GM11168 (cell line): ENCODE results near the gene REXO5.

Experiments used
- in situ Hi-C: fragments of 300-500 bp; cut with MboI; formaldehyde crosslinking; loops from one replicate; pipeline ENCODE4 v1.12.0; 2022; ENCODE audit warnings: low sequenced_read_pairs; ENCODE audit not compliant: unreplicated experiment

REXO5 gene

DNA sequence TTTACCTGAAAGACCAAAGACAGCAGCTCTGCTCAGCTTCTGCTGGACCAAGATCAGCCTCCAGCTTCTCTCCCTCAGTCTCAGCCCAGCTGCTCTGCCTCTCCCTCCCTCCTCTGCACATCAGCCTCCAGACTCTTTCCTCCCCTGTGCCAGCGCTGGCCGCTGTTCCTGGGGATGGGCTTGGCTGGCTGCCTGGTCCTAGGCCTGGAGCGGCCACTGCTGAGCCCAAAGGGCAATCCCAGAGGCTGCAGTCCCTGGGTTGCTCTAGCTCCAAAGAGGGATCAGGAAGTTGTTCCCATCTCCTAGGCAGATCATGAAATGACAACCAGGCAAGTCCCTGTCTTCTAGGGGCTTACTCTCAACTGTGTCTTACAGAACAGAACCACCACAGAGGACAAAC is 62.6 kb downstream of the REXO5 start:
- in situ Hi-C loops, result no loop called here

GRCh38 chr16:20870122-20870820 is 63.9 kb downstream of the REXO5 start:
- in situ Hi-C loops, result no loop called here

GRCh38 chr16:20871258-20871657 is 64.9 kb downstream of the REXO5 start:
- in situ Hi-C loops, result no loop called here

DNA sequence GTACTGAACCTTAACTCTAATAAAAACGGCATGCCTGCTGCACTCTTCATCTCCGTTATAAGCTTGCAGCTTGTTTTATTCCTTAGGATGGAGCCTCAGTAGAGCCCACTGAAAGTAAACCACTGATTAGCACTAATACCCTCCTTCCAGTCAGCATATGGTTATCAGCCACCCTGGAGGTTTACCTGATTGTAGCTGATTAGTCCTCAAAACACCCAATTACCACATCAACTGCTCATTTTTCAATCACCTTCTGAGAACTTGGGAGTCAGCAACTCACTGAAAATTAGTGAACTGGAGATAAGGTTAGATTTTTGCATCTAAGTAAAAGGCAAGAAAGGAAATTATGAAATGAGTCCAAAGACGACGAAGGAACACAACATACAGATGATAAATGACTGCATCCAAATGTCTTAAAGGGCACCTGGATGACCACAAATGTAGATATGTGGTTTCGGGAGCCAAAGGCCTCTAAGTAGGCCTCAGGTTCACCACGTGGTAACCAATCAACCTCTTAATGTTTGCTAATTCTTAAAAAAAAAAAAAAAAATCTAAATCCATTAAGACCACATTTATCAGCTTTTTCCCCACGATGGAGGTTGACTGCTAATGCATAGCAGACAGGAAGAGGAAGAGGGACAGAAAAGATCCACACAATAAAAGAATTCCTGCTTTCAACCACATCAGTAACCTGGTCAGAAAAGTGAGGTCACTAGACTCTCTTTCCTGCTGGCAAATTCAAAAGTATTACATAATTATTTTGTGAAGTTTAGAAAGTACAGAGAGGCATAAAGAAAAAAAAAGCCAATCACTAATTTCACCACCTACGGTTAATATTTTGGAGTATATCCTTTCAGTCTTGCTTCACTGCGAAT is 65.9 kb downstream of the REXO5 start:
- in situ Hi-C loops, result no loop called here

DNA sequence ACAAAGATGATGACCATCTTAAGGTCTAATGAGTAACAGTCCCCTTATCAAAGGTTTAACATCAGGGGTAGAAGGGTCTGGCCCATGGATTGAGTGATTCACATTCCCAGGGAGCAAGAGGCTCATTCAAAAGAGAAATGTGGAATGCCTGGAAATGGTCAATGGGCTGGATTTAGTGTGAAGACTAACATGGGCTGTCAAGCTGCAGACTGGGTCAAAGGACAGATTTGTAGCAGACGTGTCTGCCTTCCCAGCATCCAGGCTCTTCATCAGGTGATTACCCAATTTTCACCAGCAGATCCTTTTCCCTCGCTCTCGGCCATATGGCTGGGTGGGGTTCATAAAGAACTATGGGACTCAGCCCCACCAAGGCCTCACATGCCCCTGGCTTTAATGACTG is 67.0 kb downstream of the REXO5 start:
- in situ Hi-C loops, result no loop called here

GRCh38 chr16:20874088-20874581 is 67.8 kb downstream of the REXO5 start:
- in situ Hi-C loops, result no loop called here

DNA sequence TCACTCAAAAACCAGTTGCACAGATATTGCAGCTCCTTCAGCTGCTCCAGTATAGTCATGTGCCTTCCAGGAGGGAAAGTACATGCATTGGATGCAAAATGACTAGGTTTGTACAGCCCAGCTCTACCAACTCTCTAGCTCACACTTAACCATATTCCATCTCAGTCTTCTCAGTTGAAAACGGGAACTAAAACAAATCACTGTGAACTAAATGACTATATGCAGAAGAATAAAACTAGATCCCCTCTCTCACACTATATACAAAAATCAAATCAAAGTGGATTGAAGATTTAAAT is 69.0 kb downstream of the REXO5 start:
- in situ Hi-C loops, result no loop called here

DNA sequence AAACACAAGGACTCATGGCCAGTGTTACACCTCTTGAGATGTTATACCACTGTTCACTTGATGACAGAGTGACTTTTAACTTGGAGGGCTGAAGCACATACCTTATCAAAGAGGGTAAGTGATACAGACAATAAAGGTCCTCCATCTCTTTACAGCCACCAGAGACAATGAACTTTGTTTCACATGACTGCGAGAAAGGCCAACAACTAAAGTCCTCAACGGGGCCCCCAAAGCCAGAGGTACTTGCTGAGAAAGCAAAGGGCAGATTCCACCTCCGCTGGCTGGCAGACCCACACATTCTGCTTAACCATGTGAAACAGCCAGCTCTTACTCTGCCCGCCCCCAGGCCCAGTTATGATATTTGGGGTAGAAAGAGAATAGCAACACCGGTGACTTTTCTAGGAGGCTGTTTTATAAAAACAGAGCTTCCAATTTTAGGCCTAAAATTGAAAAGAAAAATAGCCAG is 72.4 kb downstream of the REXO5 start:
- in situ Hi-C loops, result no loop called here

DNA sequence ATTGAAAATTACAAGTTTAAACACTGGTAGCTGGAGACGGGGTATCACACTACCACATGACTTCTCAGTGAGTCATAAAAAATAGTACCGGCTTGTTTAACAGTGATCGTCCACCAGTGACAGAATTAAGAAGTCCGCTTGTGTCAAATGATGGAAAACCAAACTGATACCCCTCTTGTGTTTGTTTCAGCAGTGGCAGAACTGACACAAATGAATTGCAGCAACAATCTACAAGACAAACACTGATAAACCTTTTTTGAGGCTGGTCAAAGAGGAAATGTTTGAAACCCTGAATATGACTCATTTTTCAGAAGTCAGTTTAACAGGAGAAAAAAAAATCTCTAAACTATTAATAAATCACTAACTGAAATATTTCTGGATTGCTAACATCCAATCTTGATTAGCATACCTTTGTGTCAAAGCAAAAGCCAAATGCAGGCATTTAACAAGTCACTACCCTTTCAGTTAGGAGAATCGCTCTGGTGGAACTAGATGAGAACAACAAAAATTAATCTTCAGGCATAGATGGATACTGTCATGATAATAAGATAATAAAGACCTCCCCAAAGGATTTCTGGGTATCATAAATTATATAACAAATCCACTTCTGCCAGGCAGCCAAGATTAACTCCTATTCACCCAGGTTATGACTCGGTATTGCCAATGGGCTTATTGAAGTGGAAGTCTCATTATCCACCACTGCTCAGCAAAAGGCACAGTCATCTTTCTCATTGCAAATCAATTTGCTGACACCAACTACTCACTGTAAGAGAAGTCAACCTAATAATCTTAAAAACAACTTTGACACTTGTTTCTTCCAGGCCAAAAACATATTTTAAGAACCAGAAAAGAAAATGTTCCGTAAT is 73.1 kb downstream of the REXO5 start:
- in situ Hi-C loops, result no loop called here

DNA sequence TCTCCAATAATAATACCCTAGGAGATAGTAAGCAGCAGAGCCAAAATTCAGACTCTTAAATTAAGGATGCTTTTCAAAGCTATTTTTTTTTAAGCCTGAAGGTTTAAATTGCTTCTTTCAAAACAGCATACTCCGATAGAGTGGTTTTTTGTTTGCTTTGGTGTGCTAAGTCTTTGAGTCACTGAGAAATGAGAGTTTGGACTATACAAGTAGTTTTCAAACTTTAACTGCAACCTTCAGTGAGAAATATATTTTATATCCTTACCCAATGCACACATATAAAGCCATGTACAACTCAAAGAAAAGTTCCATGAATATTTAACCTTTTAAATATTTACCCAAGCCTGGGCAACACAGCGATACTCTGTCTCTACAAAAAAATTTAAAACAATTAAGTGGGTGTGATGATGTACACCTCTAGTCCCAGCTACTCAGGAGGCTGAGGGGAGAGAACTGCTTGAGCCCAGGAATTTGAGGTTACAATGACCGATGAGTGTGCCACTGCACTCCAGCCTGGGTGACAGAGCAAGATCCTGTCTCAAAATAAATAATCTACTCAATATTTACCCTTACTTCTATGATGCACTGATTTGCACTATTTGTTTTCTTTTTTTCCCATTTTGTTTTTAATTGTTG is 74.7 kb downstream of the REXO5 start:
- in situ Hi-C loops, result no loop called here

- in situ Hi-C loops, result no loop called here
Measured at GRCh38 chr16:20881503-20881878, 75.2 kb downstream of the REXO5 start.

GRCh38 chr16:20883554-20884239 is 77.4 kb downstream of the REXO5 start:
- in situ Hi-C loops, result no loop called here

GRCh38 chr16:20884240-20884556 is 77.9 kb downstream of the REXO5 start:
- in situ Hi-C loops, result no loop called here

DNA sequence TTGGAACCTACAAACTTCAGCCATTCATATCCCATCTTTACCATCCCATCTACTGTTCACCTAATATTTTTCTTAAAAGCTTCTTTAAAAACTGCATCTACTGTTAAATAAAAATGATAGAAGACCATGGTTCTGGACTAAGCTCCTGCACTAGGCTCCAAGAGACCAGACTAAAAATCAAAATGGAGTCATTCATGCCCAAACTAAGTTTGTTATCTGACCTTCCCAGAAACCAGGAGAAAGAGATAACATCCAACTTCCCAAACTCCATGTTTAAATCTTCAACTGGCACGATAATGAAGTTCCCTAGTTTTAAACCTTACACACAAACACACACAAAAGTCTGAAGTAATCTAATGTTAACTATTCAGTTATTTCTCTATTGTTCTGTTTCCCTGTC is 80.0 kb downstream of the REXO5 start:
- in situ Hi-C loops, result no loop called here

- in situ Hi-C loops, result no loop called here
Measured at GRCh38 chr16:20887207-20887606, 80.9 kb downstream of the REXO5 start.

DNA sequence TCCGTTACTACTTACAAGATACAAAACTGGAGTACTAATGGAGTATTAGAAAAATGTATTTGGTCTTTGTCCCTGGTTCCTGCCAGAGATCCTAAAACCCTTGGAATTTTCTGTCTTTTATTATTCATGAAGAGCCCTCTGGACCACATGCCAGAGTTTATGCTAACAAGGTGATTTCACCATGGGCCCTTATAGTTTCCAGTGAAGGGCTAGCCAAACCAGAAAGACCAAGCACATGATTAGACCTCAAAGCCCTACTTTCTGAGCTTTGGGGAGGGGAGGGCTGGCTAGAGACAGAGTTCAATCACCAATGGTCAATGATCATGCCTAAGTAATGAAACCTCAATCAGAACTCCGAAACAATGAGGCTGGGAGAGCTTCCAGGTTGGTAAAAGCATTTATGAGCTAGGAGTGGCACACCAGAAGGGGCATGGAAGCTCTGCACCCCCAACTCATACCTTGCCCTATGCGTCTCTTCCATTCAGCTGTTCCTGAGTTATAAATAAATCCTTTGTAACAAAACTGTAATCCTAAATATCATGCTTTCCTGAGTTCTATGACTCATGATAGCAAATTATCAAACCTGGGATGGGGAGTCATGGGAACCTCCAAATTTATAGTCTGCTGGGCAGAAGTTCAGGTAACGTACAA is 83.4 kb downstream of the REXO5 start:
- in situ Hi-C loops, result no loop called here

- in situ Hi-C loops, result no loop called here
Measured at GRCh38 chr16:20894388-20894787, 88.1 kb downstream of the REXO5 start.

- in situ Hi-C loops, result no loop called here
Measured at GRCh38 chr16:20897253-20897897, 91.0 kb downstream of the REXO5 start.

- in situ Hi-C loops, result no loop called here
Measured at GRCh38 chr16:20897922-20898321, 91.6 kb downstream of the REXO5 start.
